Neural progenitor cell (in vitro differentiated cells): ENCODE results near the gene MED20. TPM values are rescaled to one million over a fixed set of nuclear protein-coding genes. Genes with fewer than 3 reads are reported as not detected.

ENCODE experiments used
- DNase-seq: peaks from one replicate; pipeline ENCODE4 v3.0.0-alpha.2; 2016; ENCODE audit warnings: low spot score
- H2AFZ ChIP-seq: fragments of 200-600 bp; sonication (generic); replicated peaks from 2 replicates; pipeline ENCODE4 v1.6.1; 2016; ENCODE audit warnings: antibody characterized with exemption
- H3F3A ChIP-seq: fragments of 200-600 bp; sonication (generic); 2 replicates; pipeline ENCODE4 v1.6.1; 2016; ENCODE audit warnings: antibody characterized with exemption, low read depth
- H3K27ac ChIP-seq: fragments of 200-600 bp; sonication (generic); 2 replicates; pipeline ENCODE4 v1.5.1; 2016; ENCODE audit warnings: mild to moderate bottlenecking
- H3K27me3 ChIP-seq: fragments of 200-600 bp; sonication (generic); 2 replicates; pipeline ENCODE4 v1.6.1; 2016; ENCODE audit warnings: mild to moderate bottlenecking, moderate library complexity
- H3K36me3 ChIP-seq: fragments of 200-600 bp; sonication (generic); 2 replicates; pipeline ENCODE4 v1.5.1; 2016
- H3K4me1 ChIP-seq: fragments of 200-600 bp; sonication (generic); 2 replicates; pipeline ENCODE4 v1.6.1; 2016; ENCODE audit warnings: mixed run types
- H3K4me2 ChIP-seq: fragments of 200-600 bp; sonication (generic); 2 replicates; pipeline ENCODE4 v1.6.1; 2016
- H3K4me3 ChIP-seq: fragments of 200-600 bp; sonication (generic); 2 replicates; pipeline ENCODE4 v1.5.1; 2016
- H3K79me2 ChIP-seq: fragments of 200-600 bp; sonication (generic); 2 replicates; pipeline ENCODE4 v1.6.1; 2016; ENCODE audit warnings: low read depth
- H3K9ac ChIP-seq: fragments of 200-600 bp; sonication (generic); 2 replicates; pipeline ENCODE4 v1.6.1; 2016
- H3K9me3 ChIP-seq: fragments of 200-600 bp; sonication (generic); 2 replicates; pipeline ENCODE4 v1.5.1; 2016; ENCODE audit warnings: low read depth
- H4K20me1 ChIP-seq: fragments of 200-600 bp; sonication (generic); 2 replicates; pipeline ENCODE4 v1.6.1; 2016; ENCODE audit warnings: low read depth
- H3K27ac Mint-ChIP-seq: 3 replicates; pipeline ENCODE4 v1.8.0; 2021; ENCODE audit warnings: mixed read lengths
- H3K27me3 Mint-ChIP-seq: 2 replicates; pipeline ENCODE4 v1.8.0; 2022; ENCODE audit warnings: low read depth, mild to moderate bottlenecking, inconsistent platforms, moderate library complexity, mixed read lengths; ENCODE audit not compliant: insufficient read depth
- H3K36me3 Mint-ChIP-seq: 3 replicates; pipeline ENCODE4 v1.8.0; 2021; ENCODE audit warnings: mixed read lengths
- H3K4me1 Mint-ChIP-seq: 3 replicates; pipeline ENCODE4 v1.8.0; 2021; ENCODE audit warnings: mixed read lengths
- H3K4me3 Mint-ChIP-seq: 3 replicates; pipeline ENCODE4 v1.8.0; 2021; ENCODE audit warnings: mild to moderate bottlenecking, moderate library complexity, mixed read lengths
- H3K9me3 Mint-ChIP-seq: 3 replicates; pipeline ENCODE4 v1.8.0; 2020; ENCODE audit warnings: mixed read lengths
- CTCF ChIP-seq: fragments of 200-600 bp; sonication (generic); IDR thresholded peaks from 2 replicates; pipeline ENCODE4 v1.5.1; 2017; ENCODE audit warnings: antibody characterized with exemption, mild to moderate bottlenecking
- EZH2 ChIP-seq: fragments of 200-600 bp; sonication (generic); IDR thresholded peaks from 2 replicates; pipeline ENCODE4 v1.6.1; 2017; ENCODE audit warnings: antibody characterized with exemption, mild to moderate bottlenecking, moderate library complexity
- EZH2phosphoT487 ChIP-seq: fragments of 200-600 bp; sonication (generic); IDR thresholded peaks from 2 replicates; pipeline ENCODE4 v1.6.1; 2017; ENCODE audit warnings: antibody characterized with exemption
- small RNA-seq: library from RNA; depleted of rRNA; stranded (forward); fragments of <200 nt; gene quantifications from one replicate; pipeline ENCODE3, GENCODE V24; 2015
- total RNA-seq: library from RNA; depleted of rRNA; stranded (reverse); fragments of >200 nt; gene quantifications from 2 replicates; pipeline ENCODE4 v1.2.3, GENCODE V29; 2015; ENCODE audit warnings: low replicate concordance

MED20 gene
- total RNA-seq, 1 donor from 2014 or later, result 29.4 TPM

DNA sequence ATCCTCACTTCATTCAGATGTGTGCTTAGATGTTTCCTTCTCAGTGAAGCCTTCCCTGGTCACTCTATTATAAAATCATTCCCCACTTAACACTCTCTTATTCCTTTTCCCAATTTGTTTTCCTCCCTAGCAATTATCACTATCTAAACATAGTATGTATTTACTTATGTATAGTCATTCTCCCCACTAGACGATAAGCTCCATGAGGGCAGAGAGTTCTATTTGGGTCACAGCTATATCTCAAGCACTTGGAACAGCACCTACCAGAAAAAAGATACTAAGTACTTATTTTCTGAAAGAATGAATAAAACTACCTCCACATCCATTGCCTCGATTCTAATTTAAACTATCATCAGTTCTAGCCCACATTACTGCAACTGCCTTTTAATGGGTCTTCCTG, 62.2 kb downstream of the MED20 start:
- TF ChIP-seq CTCF (no peak), EZH2 (no peak), EZH2phosphoT487 (no peak)
- H3K36me3 Mint-ChIP-seq, result no peaks in the 10 kb centered on the region
- H3K27me3 Mint-ChIP-seq, result no peaks in the 10 kb centered on the region
- no peaks in the 10 kb centered on the region for H3K4me1 Mint-ChIP-seq
- no peaks in the 10 kb centered on the region for H4K20me1 ChIP-seq
- H3F3A ChIP-seq, result no peaks in the 10 kb centered on the region
- H3K4me1 ChIP-seq, result no peaks in the 10 kb centered on the region
- no peak overlapping the region for H2AFZ ChIP-seq
- H3K4me3 ChIP-seq, result no peak overlapping the region
- H3K36me3 ChIP-seq, result no peaks in the 10 kb centered on the region
- H3K27me3 ChIP-seq, result no peaks in the 10 kb centered on the region
- H3K4me3 Mint-ChIP-seq, result no peak overlapping the region
- no peaks in the 10 kb centered on the region for H3K9me3 Mint-ChIP-seq
- H3K4me2 ChIP-seq, result no peak overlapping the region
- no peak overlapping the region for H3K27ac ChIP-seq
- H3K9me3 ChIP-seq, result no peaks in the 10 kb centered on the region
- H3K79me2 ChIP-seq, result peaks cover 6% of the 10 kb centered on the region
- no peak overlapping the region for H3K9ac ChIP-seq
- no peak overlapping the region for H3K27ac Mint-ChIP-seq
- no peak for DNase-seq

Small RNAs within 50 kb of the gene (small RNA-seq; reads per million reads assigned to genes)
- gene RF00019, result not detected

Other genes with a start within 250 kb of the MED20 start
- 0.13 and 0.46 TPM in 2 replicates for gene TFEB, start 185.5 kb downstream of the MED20 start, total RNA-seq
- not detected in 2 replicates for gene PGC, start 173.7 kb downstream of the MED20 start, total RNA-seq
- gene FRS3, start 141.2 kb downstream of the MED20 start, total RNA-seq, result 1.9 and 5.3 TPM in 2 replicates
- gene PRICKLE4, start 140.4 kb downstream of the MED20 start, total RNA-seq, result 1.1 TPM in 1 of 2 replicates, not detected in the other
- 177 and 182 TPM in 2 replicates for gene TOMM6, start 133.4 kb downstream of the MED20 start, total RNA-seq
- gene USP49, start 25.8 kb downstream of the MED20 start, total RNA-seq, result 25.0 and 30.7 TPM in 2 replicates
- 11.5 and 31.7 TPM in 2 replicates for gene BYSL, start 360 bp upstream of the MED20 start, total RNA-seq
- gene CCND3, start 20.7 kb upstream of the MED20 start, total RNA-seq, result 7.6 and 16.2 TPM in 2 replicates
- gene TAF8, start 129.4 kb upstream of the MED20 start, total RNA-seq, result 38.0 and 43.8 TPM in 2 replicates
- gene C6orf132, start 221.5 kb upstream of the MED20 start, total RNA-seq, result 1.2 and 1.8 TPM in 2 replicates